HG02763 (cell line): ENCODE results near the gene RAB11B.
"Not testable (repeated sequence)": the region's sequence is repeated elsewhere in the genome, so short reads cannot be mapped to it uniquely, and the experiment has no call there.

Experiments
- ATAC-seq: cut with Tn5 transposase; IDR thresholded peaks from one replicate; pipeline ENCODE4 v1.9.1; 2021; ENCODE audit warnings: mild to moderate bottlenecking, moderate library complexity; ENCODE audit not compliant: unreplicated experiment

Gene RAB11B

DNA sequence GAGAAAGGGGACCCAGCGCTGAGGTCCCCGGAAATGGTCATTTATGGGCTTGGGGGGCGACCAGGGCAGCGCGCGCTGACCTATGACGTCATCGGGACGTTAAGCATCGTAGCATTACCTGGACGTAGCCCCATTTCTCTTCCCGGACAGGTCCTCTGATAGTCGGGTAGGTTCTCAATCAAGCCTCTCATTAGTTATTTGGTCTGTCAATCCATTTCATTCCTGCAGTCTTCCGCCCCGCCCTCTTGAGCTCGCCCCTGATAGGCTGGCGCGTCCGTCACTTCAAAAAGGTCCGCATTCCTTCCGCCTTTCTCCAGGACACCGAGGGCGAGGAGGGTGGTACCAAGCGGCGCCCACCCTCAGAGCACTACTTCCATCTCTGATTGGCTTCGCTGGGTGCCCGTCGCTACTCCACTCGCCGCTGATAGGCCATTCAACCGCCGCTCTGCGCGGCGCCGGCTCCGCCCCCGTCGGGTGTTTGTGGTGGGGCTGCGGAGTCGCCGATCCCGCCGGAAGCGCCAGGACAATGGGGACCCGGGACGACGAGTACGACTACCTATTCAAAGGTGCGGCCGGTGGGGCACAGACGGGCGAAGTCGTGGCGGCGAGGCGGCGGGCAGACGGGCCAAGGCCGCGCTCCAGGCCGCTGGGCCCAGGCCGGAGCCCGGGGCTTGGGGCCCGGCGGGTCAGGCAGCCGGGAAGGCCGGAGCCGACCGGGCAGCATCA is at the start of gene RAB11B:
TSS of gene RAB11B (plus strand) at position 470 of the 726 bp plus-strand sequence. CDS start at position 527, 57 bp downstream.
- ATAC-seq = peak; percentile 92

DNA sequence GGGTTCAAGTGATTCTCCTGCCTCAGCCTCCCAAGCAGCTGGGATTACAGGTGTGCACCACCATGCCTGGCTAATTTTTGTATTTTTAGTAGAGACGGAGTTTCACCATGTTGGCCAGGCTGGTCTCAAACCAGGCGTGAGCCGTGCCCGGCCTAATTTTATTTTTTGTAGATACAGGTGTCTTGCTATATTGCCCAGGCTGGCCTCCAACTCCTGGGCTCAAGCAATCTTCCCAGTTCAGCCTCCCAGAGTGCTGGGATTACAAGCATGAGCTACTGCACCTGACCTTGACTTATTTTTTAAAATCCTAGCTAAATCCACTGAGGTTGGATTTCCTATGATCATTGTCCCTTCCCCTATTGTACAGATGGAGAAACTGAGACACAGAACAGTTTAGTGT is 48.7 kb upstream of the RAB11B start:
- ATAC-seq = not testable (repeated sequence)

DNA sequence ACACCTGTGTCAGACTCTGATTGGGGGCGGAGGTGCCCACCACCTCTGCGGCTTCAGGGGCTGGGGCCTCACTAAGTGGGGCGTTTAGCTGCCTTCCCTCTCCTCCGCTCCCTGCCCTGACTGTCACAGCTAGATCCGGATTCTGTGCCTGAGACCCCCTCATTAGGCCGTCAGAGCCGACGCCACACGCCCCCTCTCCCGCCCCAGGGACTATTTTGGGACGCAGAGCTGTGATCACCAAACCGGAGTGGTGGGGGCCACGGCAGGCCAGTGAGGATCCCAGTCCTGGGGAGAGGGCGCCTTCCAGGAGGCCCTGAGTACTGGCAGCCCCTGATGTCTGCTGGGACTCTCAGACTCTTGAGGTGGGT is 47.9 kb upstream of the RAB11B start:
- no peak for ATAC-seq

DNA sequence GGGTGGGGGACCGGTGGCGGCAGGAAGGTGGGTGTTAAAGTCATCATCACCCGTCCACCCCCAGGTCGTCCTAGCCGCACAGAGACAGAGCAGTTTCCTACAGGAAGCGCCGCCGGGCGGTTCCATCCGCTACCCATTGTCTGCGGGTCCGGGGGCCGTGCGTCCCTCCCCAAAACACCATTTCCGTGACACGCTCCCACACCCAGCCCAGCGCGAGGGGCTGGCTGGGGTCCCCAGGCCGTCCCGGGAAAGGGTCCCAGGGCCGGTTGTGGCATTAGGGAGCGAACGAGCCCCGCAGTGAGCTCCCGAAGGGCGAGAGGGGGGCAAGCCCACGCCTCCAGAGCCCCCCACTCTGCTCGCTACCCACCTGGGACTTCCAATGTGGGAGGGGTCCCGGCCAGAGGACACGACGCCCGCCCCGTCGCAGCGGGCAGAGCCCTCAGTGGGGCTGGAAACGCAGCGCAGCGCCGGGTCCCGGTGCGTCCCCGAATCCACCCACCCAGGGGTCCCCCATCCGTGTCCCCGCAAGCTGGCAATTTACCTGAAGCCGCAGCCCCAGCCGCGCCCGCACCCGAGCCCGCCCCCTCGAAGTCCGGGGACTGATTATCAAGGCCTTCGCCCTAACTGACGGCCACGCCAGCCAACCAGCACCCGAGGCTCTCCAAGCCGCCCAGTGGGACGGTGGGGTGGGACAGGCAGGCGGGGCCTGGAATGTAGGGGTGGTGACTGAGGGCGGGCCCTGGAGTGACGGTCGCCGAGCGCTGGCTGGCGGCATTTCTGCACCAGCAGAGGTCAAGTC is 47.3 kb upstream of the RAB11B start, which contains the start of gene KANK3:
TSS of gene KANK3 (minus strand) at position 579 of the 799 bp plus-strand sequence. CDS start 5,434 bp downstream, outside the sequence.
- ATAC-seq = peak; percentile 87

GRCh38 chr19:8343483-8343844 is 46.7 kb upstream of the RAB11B start:
- ATAC-seq = no peak

DNA sequence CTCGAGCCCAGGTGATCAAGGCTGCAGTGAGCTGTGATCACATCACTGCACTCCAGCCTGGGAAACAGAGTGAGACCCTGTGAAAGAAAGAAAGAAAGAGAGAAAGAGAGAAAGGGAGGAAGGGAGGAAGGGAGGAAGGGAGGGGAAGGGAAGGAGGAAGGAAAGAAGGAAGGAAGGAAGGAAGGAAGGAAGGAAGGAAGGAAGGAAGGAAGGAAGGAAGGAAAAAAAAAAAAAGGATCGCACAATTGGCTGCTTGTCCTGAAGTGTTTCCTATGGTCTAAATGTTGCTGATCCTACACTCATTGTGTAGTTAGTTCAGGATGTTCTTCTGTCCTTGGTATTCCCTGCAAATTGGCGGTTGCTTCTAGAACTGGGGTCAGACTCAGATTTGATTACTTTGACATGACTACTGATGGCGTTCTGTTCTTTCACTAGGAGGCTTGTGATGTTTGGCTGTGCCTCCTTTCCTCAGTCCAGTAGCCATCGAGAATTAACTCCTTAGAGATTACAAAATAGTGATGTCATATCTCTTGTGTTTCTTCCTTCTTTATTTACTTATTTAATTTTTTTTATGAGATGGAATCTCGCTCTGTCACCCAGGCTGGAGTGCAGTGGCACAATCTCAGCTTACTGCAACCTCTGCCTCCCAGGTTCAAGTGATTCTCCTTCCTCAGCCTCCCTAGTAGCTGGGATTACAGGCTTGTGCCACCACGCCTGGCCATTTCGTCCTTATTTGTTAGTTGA is 40.4 kb upstream of the RAB11B start:
- ATAC-seq = not testable (repeated sequence)

- ATAC-seq = no peak
Observed at GRCh38 chr19:8352134-8352827, 37.9 kb upstream of the RAB11B start.

DNA sequence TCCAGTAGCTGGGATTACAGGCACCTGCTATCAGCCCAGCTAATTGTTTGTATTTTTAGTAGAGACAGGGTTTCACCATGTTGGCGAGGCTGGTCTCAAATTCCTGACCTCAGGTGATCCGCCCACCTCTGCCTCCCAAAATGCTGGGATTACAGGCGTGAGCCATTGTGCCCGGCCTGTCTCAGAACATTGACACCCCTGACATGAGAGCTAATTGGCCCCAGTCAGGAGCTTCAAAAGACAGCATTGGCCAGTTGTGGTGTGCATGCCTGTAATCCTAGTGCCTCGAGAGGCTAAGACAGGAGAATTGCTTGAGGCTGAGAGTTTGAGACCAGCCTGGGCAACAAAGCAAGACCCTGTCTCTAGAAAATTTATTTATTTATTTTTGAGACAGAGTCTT is 37.3 kb upstream of the RAB11B start:
- ATAC-seq = not testable (repeated sequence)

DNA sequence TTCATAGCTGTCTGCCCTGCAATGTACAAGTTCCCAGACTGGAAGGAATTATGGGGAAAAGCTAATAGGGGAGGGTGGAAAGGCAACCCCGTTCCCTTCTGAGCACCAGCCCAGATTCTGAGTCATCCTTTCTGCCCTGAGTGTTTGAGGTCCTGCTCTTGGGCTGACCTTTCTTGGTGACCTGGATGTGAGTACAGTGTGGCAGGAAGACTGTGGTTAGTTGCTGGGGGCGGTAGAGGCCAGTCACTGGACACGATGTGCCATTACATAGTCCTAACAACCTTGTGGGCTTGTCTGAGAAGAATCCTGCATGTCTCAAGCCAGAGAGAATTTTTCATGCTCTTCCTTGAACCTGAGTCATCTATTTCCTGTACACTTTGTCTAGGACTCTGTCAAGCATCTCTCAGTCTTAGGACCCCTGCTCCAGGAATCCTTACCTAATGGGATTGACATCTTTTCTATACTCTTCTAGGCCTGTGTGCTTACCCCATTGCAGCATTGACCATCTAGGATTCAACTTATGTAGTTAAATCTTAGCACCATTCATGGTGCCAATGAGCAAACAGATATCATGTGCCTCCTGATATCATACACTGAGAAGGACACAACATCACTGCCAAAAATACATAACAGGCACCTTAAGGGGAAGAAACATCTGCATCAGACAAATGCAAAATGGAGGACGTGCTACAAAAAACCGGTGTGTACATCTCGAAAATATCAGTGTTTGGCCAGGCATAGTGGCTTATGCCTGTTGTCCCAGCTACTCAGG is 34.3 kb upstream of the RAB11B start:
- no peak for ATAC-seq

- no peak for ATAC-seq
Observed at GRCh38 chr19:8357007-8357521, 33.1 kb upstream of the RAB11B start.

DNA sequence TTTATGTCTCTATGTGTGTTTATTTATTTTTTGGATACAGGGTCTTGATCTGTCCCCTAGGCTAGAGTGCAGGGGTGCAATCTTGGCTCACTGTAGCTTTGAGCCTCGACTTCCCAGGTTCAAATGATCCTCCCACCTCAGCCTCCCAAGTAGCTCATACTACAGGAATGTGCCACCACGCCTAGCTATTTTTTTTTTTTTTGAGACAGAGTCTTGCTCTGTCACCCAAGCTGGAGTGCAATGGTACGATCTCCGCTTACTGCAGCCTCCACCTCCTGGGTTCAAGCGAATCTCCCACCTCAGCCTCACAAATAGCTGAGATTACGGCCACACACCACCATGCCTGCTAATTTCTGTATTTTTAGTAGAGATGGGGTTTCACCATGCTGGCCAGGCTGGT is 31.2 kb upstream of the RAB11B start:
- no peak for ATAC-seq

GRCh38 chr19:8360196-8360595 is 30.0 kb upstream of the RAB11B start:
- ATAC-seq = no peak

DNA sequence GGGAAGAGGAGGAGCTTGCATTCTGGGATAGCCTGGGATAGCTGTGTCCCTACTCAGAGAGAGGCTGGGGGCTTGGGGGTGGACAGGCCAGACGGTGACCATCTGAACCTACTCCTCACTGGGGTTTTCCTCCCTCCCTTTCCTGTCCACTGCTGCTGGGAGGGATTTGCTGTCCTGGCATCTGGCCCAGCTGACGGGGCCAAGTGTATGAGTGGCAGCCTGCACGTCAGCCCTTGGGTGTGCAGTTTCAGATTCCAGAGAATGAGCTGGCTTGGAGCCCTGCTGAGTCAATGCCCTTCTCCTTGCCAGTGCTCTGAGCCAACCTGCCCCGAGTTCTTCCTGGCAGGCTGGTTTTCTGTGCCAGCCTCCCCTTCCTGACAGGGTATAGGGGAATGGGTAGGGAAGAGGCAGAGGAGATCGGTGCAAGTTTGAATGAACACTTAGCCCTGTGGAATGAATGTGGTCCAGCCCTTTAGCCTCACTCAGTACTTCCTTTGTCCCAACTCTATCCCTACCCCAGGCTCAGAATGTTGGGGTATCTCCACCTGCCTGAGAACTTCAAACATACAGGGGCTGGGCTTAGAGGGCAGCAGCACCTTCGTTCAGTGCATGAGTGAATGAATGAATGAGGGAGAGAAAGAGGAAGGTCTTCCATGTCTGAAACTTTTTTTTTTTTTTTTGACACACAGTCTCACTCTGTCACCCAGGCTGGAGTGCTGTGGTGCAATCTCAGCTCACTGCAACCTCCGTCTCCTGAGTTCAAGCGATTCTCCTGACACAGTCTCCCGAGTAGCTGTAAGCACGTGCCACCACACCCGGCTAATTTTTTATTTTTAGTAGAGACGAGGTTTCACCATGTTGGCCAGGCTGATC is 28.0 kb upstream of the RAB11B start:
- no peak for ATAC-seq

- no peak for ATAC-seq
Observed at GRCh38 chr19:8363803-8364771, 26.1 kb upstream of the RAB11B start, which contains the start of gene ANGPTL4. Gene ANGPTL4, plus strand, starts transcription at chr19:8364155. Its CDS starts 167 bp downstream, at chr19:8364322.

DNA sequence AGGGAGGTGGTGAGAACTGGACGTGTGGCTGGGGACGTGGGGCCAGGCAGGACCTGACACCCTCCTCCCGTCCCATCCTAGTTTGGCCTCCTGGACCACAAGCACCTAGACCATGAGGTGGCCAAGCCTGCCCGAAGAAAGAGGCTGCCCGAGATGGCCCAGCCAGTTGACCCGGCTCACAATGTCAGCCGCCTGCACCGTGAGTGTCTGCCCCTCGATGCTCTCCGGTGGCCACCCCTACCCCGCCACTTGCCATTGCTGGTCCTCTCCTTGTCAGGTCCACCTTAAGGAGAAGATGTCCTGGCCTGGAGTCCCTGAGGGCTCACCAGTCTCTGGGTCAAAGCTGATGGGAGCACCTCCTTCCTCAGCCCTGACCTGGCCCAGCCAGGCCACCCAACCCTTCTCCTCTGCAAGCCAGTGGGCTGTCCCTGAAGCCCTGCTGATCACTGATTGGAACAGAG is 24.0 kb upstream of the RAB11B start:
- ATAC-seq = no peak

DNA sequence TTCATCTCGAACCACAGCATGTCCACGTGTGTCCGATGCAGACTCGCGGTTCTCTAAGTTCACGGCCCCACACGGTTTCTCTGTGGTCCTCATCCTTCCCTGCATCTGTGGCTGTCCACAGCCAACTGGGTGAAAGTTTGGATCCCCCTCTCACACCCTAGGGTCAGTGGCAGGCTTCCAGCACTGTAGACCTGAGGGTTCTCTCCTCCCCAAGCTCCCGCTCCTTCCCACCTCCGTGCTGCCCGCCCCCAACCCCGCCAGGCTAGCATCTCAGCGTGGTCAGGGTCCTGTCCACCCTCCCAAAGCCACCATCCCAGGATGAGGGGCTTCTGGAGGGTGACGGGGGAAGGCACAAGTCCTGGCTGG is 23.2 kb upstream of the RAB11B start:
- no peak for ATAC-seq

GRCh38 chr19:8367327-8368001 is 22.7 kb upstream of the RAB11B start:
- ATAC-seq = no peak
